Suppressor macrophage treated with lipopolysaccharide for 1 hour (primary cell): ENCODE results near the gene NRP1.
"Not testable (repeated sequence)": the region's sequence is repeated elsewhere in the genome, so short reads cannot be mapped to it uniquely, and the experiment has no call there.

ENCODE experiments used
- DNase-seq, 3 donors: peaks; one replicate each; pipeline ENCODE4 v3.0.0-alpha.2; 2020 to 2022

NRP1 gene

GRCh38 chr10:33234831-33235237 lies 99.6 kb downstream of the NRP1 start:
- no peak for DNase-seq

DNA sequence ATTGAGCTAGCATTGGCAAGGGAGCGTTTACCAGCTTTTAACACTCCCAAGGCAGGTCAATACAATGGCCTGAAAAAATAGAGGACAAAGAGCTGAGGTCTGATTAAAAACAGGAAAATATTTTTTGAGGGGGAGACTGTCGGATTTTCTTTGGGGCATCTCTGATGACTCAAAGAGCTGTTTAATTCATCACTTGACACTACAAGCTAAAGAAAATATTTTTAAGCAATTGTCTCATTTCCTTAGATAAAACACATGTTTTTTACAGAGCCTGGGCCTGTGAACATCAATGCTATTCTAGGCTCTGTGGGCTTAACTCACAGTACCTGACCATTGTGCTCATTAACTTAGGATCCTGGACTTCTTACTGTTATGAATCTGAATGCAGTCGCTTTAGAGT lies 100.8 kb downstream of the NRP1 start:
- DNase-seq, result no peak

DNA sequence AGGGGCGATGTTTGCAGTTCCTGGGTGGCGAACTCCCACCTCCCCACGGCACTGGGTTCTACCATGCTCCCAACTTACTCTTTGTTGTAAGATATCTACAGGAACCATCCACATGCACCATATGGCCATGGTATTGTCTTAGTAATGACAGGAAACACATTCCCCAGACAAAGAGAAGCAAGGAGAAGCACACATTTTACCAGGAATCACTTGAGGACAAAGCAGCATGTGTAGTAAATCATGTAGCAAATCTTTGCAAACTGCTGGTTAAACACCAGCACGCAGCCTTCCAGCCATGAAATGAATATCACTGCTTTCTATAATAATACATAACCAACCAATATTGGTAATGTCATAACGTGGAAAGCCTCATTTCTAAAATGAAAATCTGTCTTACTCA lies 101.2 kb downstream of the NRP1 start:
- no peak for DNase-seq

DNA sequence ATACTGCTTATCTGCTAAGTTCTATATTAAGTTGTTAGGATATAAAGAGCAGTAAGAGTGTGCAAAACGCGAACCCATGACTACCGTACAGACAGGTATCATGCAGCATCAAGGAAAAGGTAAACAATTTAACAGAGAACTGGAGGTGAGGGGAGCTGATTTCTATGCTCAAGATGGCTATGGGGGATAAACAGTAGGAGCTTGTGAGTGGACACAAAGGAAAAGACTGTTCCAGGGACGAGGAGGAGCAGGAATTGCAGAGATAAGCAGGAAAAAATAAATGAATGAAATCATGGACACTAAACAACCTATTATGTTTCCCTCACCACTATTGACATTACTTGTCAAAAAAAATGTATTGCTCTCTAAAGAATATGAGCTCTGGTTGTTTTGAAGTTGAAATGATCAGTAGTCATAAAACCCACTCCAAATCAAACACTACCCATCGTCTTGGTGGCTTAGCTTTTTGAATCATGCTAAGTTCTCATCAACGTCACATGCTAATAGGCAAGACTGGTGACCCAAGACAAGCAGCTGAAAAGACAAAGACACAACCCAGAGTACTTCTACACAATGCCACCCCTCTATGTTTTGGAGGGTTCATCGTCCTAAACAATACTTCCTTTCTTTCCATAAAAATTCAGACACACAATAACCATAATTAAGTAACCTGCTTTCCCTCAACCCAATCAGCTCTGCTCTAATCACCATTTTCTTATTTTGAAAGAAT lies 102.7 kb downstream of the NRP1 start:
- no peak for DNase-seq

DNA sequence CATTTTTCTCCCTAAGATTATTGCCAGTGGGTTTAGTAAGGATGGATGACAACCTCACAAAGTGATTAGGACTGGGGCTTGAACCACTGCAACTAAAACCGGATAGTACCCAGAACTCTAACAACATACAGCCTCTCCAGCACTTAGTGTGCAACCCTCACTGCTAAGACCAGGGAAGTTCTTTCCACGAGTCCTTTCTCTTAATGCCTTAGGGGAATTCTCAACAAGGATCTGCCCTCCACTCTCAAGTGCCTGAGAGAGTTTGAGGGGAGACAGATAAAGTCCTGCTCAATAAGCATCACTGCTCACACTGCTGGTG lies 104.6 kb downstream of the NRP1 start:
- no peak for DNase-seq

DNA sequence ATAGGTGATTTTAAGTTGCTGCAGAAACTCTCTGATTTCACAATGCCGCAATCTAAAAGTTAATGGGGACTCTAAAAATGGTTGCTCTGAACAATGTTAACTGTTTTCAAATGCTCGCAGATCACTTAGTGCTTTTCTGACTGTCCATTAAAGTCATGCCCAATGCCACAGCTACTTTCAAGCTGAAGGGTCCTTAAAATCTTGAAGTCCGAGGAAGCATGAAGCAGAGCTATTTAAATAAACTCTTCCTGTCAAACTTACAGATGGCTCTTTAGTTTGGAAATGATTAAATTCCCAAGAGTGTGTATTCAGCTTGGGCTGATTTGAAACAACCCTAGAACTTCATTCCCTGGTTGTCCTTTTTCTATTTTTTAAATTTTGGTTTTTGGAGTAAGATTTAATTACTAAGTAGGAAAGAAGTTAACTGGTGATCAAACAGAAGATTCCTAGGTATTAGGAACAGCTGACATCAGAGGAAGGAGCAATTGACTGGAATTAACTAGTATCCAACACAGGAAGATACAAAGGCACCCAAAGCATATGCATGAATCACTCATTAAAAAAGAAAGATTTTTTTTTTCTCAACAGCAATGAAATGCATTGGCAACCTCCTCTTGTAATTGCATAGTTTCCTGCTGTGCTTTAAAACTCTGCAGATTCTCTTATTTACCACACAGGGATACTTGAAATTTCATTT lies 105.1 kb downstream of the NRP1 start:
- DNase-seq, result no peak

DNA sequence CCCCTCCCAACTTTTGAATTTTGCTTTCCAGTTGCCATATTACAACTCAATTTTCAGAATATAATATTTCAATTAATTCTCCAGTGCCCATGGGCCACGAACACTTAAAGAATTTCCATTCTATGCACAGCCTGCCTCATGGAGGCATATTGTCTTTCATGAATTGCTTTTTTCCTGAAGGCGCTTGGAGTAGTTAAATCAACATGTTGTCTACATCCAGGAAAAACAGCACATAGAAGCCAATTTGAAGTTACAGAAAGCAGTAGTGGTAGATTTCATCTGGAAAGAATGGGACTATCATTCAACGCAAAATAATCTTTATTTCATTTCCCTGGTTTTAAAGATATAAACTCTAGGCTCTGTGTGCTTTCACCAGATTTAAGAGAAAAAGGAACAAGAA lies 106.0 kb downstream of the NRP1 start:
- DNase-seq, result no peak

DNA sequence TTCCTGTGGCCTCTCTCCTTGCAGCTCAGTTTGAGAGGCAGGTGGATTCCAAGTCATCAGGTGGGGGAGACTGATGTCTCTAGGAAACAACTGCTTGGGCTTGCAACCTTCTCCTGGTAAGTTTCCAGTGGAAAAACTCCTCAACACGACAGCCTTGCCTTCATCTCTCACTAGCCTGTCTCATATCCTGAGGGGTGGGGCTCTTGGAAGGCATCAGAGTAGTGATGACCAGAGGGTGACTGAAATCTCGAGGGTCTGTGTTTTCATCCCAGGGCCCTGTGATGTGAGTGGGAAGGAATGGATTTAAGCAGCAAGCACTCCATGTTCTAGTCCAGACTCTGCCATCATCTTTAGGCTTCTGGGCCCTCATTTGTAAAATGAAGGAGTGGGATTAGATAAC lies 107.0 kb downstream of the NRP1 start:
- no peak for DNase-seq

DNA sequence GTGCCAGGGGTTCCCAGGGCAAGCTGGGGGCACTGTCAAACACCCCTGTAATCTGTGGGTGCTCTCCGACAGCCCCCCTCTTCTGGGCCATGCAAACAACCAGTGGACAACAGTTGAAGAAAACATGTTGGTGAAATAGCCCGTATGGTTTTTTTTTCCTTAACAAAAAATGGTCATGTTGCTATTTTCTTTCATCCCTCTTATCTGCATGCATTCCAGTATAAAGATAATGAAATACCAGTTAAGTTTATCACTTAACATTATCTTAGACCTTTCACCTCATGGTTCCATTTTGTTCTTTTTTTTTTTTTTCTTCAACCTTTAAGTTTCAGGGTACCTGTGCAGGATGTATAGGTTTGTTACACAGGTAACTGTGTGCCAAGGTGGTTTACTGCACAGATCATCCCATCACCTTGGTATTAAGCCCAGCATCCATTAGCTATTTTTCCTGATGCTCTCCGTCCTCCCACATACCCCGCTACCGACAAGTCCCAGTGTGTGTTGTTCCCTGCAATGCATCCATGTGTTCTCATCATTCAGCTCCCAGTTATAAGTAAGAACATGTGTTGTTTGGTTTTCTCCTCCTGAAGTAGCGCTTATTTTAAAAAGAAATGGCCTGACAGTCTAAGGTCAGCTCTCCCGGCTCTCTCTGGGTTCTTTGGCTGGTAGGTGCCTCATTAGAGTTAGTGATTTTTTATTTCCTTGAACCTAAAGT lies 110.1 kb downstream of the NRP1 start:
- no peak for DNase-seq

- DNase-seq, result no peak
These were observed 111.0 kb downstream of the NRP1 start for GRCh38 chr10:33223326-33224000.

DNA sequence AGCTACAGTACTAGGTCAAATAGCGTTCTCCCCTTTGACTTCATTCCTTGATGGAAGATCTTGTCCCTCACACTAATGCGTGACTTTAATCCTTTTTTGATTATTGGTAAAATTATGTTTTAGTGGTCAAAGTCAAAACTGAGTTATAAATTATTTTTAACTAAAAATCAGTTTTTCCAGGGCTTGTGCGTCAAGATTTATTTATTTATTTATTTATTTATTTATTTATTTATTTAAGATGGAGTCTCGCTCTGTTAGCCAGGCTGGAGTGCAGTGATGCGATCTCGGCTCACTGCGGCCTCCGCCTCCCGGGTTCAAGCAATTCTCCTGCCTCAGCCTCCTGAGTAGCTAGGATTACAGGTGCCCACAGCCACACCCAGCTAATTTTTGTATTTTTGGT lies 112.2 kb downstream of the NRP1 start:
- not testable (repeated sequence) for DNase-seq

DNA sequence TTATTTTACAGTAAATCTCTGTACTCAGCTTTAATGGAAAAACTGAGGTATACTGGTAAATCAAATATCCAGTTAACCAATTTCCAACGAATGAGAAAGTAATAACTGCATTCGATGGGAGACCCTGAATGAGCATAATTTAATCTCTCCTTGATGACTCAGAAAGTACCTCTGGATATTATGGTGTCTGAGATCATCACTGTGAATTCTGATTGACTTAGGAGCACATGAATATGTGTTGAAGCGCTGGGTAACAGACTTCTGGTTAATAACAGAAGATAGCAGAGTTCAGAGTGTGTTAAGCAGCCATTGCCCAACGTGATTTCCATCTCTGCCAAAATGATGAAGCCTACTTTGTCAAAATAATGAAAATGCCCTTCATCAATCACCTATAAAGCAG lies 116.6 kb downstream of the NRP1 start:
- DNase-seq, result no peak

DNA sequence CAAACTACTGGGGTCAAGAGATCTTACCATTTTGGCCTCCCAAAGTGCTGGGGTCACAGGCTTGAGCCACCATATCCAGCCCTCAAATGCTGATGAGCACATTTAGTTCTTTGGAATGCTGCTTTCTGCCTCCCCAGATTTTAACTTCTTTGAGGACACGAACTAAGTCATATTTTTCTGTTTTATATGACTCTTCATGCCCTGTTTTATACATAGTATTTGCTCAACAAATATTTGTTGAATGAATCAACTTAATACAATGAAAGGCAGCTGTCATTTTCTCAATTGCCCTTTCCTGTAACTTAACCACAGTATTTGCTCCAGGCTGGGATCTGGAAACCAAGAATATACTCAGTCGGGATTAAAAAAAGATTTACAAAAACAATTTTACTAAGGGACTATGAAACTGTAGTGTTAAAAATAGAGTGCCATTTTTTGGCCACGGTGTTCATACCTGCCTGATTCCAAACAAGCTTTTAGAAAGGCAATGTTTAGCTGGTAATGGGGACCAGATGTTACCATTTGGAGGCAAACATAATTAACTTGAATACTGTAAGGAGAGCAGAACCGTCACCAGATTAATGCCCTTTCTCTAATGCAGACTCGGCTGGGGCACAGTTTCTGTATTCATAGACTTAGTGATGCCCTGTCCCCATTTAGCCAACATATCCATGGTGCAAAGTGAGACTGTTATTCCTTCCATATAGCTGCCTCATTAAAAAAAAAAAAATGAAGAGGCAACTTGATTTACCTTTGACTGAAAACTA lies 117.6 kb downstream of the NRP1 start:
- DNase-seq, result no peak

GRCh38 chr10:33215635-33216034 lies 118.8 kb downstream of the NRP1 start:
- no peak for DNase-seq

DNA sequence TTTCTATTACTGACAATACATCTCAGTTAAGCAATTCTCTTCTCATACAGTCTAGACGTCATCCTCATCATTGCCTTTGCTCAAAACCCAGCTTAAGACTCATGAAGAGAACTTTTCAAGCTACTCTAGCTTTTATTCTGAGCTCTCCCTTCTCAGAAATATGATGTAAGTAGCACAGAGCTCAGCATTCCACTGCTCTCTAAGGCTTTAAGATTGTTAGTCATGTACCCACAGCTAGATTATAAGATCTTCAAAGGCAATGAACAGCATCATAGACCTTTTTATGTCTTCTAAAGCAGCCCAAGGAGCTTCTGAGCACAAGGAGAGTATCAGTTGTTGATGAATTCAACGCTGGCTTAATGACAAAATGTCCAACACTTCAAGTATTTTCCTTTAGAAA lies 119.3 kb downstream of the NRP1 start:
- no peak for DNase-seq

DNA sequence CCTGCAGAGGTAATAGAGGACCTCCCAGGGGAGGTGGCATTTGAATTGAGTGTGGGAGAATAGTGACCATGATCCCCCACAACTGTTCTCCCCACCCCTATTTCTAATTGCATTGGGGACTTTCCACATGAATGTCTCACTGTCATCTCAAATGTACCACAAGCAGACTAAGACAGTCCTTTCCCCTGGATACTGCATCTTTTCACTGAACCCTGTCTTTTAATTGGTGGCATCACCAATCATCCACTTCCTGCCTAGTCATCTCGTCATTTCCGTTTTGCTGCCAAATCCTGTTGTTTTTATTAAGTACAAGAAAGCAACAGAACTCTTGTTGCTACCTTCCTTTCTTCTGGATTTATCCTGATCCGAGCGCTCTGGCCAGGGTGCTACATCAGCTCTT lies 120.3 kb downstream of the NRP1 start:
- no peak for DNase-seq

DNA sequence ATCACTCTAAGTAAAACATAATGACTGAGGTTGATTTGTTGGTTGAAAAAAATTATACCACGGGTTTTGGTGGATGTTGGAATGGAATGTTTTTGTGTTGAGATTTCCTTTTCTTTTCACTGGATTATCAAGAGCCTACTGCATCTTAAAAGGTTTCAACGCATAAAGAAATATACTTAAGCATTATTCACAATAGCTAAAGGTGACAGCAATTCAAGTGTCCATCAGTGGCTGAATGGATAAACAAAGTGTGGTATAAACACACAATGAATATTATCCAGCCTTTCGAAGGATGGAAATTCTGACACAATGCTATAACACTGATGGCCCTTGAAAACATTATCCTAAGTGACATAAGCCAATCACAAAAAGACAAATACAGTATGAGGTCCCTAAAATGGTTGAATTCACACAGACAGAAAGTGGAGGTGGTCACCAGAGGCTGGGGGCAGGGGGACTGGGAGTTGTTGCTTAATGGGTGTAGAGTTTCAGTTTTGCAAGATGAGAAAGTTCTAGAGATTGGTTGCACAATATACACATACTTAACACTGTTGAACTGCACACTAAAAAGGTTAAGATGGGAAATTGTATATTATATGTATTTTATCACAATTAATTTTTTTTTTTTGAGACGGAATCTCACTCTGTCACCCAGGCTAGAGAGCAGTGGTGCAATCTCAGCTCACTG lies 122.3 kb downstream of the NRP1 start:
- DNase-seq, result no peak

DNA sequence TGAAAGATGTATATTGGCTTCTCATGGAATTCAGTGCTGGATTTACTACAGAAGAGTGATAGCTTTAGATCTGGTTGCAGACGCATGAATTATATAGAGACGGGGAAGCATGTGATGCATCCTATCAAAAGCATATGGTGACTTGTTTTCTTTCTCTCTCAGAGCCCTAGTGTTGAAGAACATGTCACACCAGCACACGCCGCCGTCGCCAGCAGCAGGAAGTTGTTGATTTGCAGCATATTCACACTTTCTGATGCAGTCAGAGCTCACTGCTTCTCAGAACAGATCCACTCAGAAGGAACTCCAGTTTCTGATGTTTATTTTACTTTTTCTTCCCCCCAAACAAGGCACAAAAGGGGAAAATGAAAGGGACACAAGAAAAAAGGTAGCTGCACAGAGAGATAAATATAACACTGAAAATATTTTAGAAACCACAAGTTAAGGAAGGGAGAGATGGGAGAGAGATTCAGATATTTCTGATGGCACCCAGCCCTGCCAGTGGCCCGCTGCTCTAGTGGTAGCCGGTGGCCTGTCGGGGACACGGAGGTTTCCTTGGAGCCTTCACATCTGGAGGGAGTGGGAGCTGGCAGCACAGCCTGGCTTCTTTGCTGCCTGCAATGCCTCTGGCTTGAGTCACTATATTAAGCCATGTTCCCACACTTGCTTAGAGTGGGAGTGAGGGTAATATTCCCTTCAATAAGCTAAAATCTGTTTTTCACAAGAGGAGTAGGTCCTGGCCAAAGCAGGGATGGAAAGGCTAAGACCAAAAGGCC lies 123.2 kb downstream of the NRP1 start:
- DNase-seq, result no peak

DNA sequence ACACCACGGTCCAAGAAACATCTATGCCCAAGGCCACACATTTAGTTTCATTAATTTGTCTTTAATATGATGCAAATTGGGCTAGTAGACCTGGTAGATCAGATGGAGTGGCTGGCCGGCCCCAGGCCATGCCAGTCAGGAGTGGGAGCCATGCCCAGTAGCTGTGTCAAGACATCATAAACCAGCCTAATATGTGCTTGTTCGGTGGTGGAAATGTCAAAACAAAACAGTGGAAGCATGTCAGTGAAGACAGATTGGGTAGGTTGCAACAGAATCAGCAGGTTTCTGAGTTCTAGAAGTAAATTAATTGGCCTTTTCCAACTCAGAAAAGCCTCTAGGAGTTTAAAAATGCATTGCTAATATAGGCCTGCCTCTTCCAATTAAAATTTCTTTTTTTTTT lies 124.7 kb downstream of the NRP1 start:
- DNase-seq, result no peak

DNA sequence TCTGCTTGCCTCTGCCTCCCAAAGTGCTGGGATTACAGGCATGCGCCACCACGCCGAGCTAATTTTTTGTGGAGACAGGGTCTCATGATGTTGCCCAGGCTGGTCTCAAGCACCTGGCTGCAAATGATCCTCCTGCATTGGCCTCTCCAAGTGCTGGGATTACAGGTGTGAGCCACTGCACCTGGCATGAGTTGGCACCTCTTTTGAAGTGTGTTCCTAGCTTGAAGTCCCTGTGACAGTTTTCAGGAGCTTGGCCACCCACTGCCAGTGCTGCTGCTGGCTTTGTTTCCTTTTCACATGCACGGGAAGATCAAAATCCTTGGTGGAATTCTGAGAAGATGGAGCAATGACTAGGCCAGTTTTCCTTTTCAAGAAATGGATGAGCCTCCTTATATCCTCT lies 126.3 kb downstream of the NRP1 start:
- DNase-seq, result no peak

DNA sequence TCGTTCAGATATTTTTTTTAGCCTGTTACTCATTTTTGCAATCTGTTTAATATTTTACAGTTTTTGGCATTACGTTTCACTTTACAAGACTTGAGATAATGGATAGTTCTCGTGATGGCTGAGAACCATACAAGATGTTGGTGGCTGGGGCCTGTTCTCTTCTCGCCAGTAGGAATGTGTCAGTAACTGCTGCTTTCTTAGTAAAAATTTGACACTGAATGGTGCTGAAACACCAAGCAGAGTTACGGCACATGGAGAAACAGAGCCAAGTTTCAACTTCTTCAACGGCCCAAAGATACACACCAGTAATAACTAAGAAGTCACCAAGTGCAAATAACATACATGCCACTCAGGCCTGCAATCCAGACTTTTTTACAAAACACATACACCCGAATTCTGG lies 130.4 kb downstream of the NRP1 start:
- DNase-seq, result no peak

DNA sequence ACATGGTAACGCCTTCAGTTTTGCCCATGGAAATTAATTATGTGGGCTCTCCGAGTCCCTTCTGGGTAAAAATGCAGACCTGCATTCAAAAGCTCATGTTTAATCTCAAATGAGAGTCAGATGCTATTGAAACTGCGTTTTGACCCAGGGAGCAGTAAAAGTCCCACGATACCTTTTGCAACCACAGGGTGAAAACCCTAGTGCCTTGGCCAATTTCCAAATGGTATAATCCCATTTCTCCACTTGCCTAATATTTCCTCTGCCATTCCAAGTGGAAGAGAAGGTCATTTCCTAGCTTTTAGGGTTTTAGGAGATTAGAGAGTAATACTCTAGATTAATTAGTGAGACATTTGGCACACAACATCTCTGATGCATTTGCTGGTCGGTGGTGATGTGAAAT lies 132.5 kb downstream of the NRP1 start:
- no peak for DNase-seq
